ENCODE results near the gene SCAMP1.
"Not testable (repeated sequence)": the region's sequence is repeated elsewhere in the genome, so short reads cannot be mapped to it uniquely, and the experiment has no call there.

Gene SCAMP1

GRCh38 chr5:78420548-78420947, 60.1 kb downstream of the SCAMP1 start:
- DNase-seq (ENCODE audit: low read depth), result no peak

GRCh38 chr5:78424665-78425064, 64.2 kb downstream of the SCAMP1 start:
- no peak for DNase-seq (ENCODE audit: low read depth)

- DNase-seq (ENCODE audit: low read depth), result no peak
Observed at GRCh38 chr5:78429332-78429980, 69.0 kb downstream of the SCAMP1 start.

GRCh38 chr5:78430866-78431265, 70.4 kb downstream of the SCAMP1 start:
- DNase-seq (ENCODE audit: low read depth), result no peak

- DNase-seq (ENCODE audit: low read depth), result no peak
Observed at GRCh38 chr5:78433972-78434371, 73.6 kb downstream of the SCAMP1 start.

GRCh38 chr5:78447775-78448424, 87.5 kb downstream of the SCAMP1 start:
- DNase-seq (ENCODE audit: low read depth), result no peak

- DNase-seq (ENCODE audit: low read depth), result no peak
Observed at GRCh38 chr5:78449103-78449502, 88.7 kb downstream of the SCAMP1 start.

- not testable (repeated sequence) for DNase-seq (ENCODE audit: low read depth)
Observed at GRCh38 chr5:78457507-78457906, 97.1 kb downstream of the SCAMP1 start.

GRCh38 chr5:78458843-78459242, 98.4 kb downstream of the SCAMP1 start:
- DNase-seq (ENCODE audit: low read depth), result no peak

GRCh38 chr5:78467140-78467539, 106.7 kb downstream of the SCAMP1 start:
- DNase-seq (ENCODE audit: low read depth), result no peak

- DNase-seq (ENCODE audit: low read depth), result no peak
Observed at GRCh38 chr5:78467752-78468357, 107.4 kb downstream of the SCAMP1 start.

- no peak for DNase-seq (ENCODE audit: low read depth)
Observed at GRCh38 chr5:78471896-78472295, 111.5 kb downstream of the SCAMP1 start.

GRCh38 chr5:78472469-78473106, 112.2 kb downstream of the SCAMP1 start:
- no peak for DNase-seq (ENCODE audit: low read depth)

- no peak for DNase-seq (ENCODE audit: low read depth)
Observed at GRCh38 chr5:78473751-78474150, 113.3 kb downstream of the SCAMP1 start.

GRCh38 chr5:78475370-78475769, 115.0 kb downstream of the SCAMP1 start:
- no peak for DNase-seq (ENCODE audit: low read depth)

GRCh38 chr5:78476795-78477194, 116.4 kb downstream of the SCAMP1 start:
- no peak for DNase-seq (ENCODE audit: low read depth)

- no peak for DNase-seq (ENCODE audit: low read depth)
Observed at GRCh38 chr5:78482948-78483347, 122.5 kb downstream of the SCAMP1 start.

GRCh38 chr5:78483809-78484521, 123.5 kb downstream of the SCAMP1 start:
- no peak for DNase-seq (ENCODE audit: low read depth)

GRCh38 chr5:78486218-78486617, 125.8 kb downstream of the SCAMP1 start:
- DNase-seq (ENCODE audit: low read depth), result no peak

- DNase-seq (ENCODE audit: low read depth), result no peak
Observed at GRCh38 chr5:78487846-78488245, 127.4 kb downstream of the SCAMP1 start.

- no peak for DNase-seq (ENCODE audit: low read depth)
Observed at GRCh38 chr5:78490709-78491485, 130.5 kb downstream of the SCAMP1 start.

- DNase-seq (ENCODE audit: low read depth), result no peak
Observed at GRCh38 chr5:78492224-78492623, 131.8 kb downstream of the SCAMP1 start.

Data from activated T-helper 1 cell treated with Interleukin-2 at 50 U/mL for 16 hours (primary cell).